GM18858 (cell line): ENCODE results near the gene FSHR.
A peak's percentile ranks its signal among the peaks of the same experiment; 100 is the strongest.

Experiments used
- ATAC-seq: cut with Tn5 transposase; IDR thresholded peaks from one replicate; pipeline ENCODE4 v1.9.1; 2021; ENCODE audit not compliant: unreplicated experiment

Gene FSHR

GRCh38 chr2:48968011-48968410 lies 186.3 kb downstream of the FSHR start:
- ATAC-seq = no peak

- no peak for ATAC-seq
These were observed 189.1 kb downstream of the FSHR start for GRCh38 chr2:48965204-48965603.

- no peak for ATAC-seq
These were observed 193.3 kb downstream of the FSHR start for GRCh38 chr2:48961009-48961408.

GRCh38 chr2:48954935-48955334 lies 199.4 kb downstream of the FSHR start:
- ATAC-seq = no peak

GRCh38 chr2:48954311-48954710 lies 200.0 kb downstream of the FSHR start:
- no peak for ATAC-seq

GRCh38 chr2:48952614-48953013 lies 201.7 kb downstream of the FSHR start:
- no peak for ATAC-seq

GRCh38 chr2:48952143-48952542 lies 202.2 kb downstream of the FSHR start:
- ATAC-seq = no peak

- ATAC-seq = no peak
These were observed 205.8 kb downstream of the FSHR start for GRCh38 chr2:48948400-48949125.

GRCh38 chr2:48946449-48947048 lies 207.8 kb downstream of the FSHR start:
- ATAC-seq = peak; percentile 87

GRCh38 chr2:48944956-48945355 lies 209.4 kb downstream of the FSHR start:
- no peak for ATAC-seq

- no peak for ATAC-seq
These were observed 210.9 kb downstream of the FSHR start for GRCh38 chr2:48943436-48943835.

- no peak for ATAC-seq
These were observed 212.4 kb downstream of the FSHR start for GRCh38 chr2:48941908-48942307.

- no peak for ATAC-seq
These were observed 212.9 kb downstream of the FSHR start for GRCh38 chr2:48941456-48941855.

- no peak for ATAC-seq
These were observed 213.7 kb downstream of the FSHR start for GRCh38 chr2:48940606-48941005.

- ATAC-seq = no peak
These were observed 215.1 kb downstream of the FSHR start for GRCh38 chr2:48939232-48939631.

- ATAC-seq = no peak
These were observed 216.1 kb downstream of the FSHR start for GRCh38 chr2:48938231-48938630.

GRCh38 chr2:48934807-48935206 lies 219.5 kb downstream of the FSHR start:
- no peak for ATAC-seq

- ATAC-seq = no peak
These were observed 220.4 kb downstream of the FSHR start for GRCh38 chr2:48933828-48934497.

GRCh38 chr2:48932667-48933066 lies 221.6 kb downstream of the FSHR start:
- no peak for ATAC-seq

- ATAC-seq = no peak
These were observed 224.6 kb downstream of the FSHR start for GRCh38 chr2:48929571-48930301.

GRCh38 chr2:48927355-48927754 lies 227.0 kb downstream of the FSHR start:
- ATAC-seq = no peak

GRCh38 chr2:48915884-48916283 lies 238.4 kb downstream of the FSHR start:
- ATAC-seq = no peak
